DND-41 (cell line): ENCODE results near the gene RAD23B.

ENCODE experiments used
- CTCF ChIP-seq: IDR thresholded peaks from 2 replicates; pipeline ENCODE4 v1.5.1; 2012; ENCODE audit warnings: borderline replicate concordance, low read length, moderate library complexity, mild to moderate bottlenecking; ENCODE audit not compliant: poor library complexity, severe bottlenecking; ENCODE audit errors: extremely low read depth
- EZH2 ChIP-seq: IDR thresholded peaks from 3 replicates; pipeline ENCODE4 v1.6.1; 2012; ENCODE audit warnings: borderline replicate concordance, low read depth, mild to moderate bottlenecking, moderate library complexity, low read length, inconsistent platforms; ENCODE audit not compliant: severe bottlenecking

- TF ChIP-seq CTCF = peak; percentile 4
- no peak for TF ChIP-seq EZH2
Measured at GRCh38 chr9:107274096-107274495, 9.0 kb upstream of the RAD23B start.
